ENCODE measurements around the gene ART3.

GRCh38 chr4:76028350-76028765 lies 46.2 kb upstream of the ART3 start:
- no peak for TF ChIP-seq CTCF (IDR thresholded peaks at IDR 0.05)
- TF ChIP-seq POLR2A (IDR thresholded peaks at IDR 0.05) = no peak
